NCI-H526 treated with DMSO at 0.1 percent for 48 hours (cell line): ENCODE results near the gene GPATCH4.
A peak's percentile ranks its signal among the peaks of the same experiment; 100 is the strongest.
"Not testable (repeated sequence)": the region's sequence is repeated elsewhere in the genome, so short reads cannot be mapped to it uniquely, and the experiment has no call there.

ENCODE experiments used
- DNase-seq: peaks from one replicate; lab custom pipeline; 2025; lab: John Stamatoyannopoulos, UW

Gene GPATCH4

GRCh38 chr1:156574039-156574633 is 27.1 kb downstream of the GPATCH4 start:
- no peak for DNase-seq

- no peak for DNase-seq
These were observed 28.6 kb downstream of the GPATCH4 start for GRCh38 chr1:156572663-156573018.

GRCh38 chr1:156571919-156572662 is 29.2 kb downstream of the GPATCH4 start, which contains the start of gene IQGAP3:
Gene IQGAP3, minus strand, starts transcription at chr1:156572565. Its CDS starts 36 bp downstream, at chr1:156572529.
- peak; percentile 91 for DNase-seq

DNA sequence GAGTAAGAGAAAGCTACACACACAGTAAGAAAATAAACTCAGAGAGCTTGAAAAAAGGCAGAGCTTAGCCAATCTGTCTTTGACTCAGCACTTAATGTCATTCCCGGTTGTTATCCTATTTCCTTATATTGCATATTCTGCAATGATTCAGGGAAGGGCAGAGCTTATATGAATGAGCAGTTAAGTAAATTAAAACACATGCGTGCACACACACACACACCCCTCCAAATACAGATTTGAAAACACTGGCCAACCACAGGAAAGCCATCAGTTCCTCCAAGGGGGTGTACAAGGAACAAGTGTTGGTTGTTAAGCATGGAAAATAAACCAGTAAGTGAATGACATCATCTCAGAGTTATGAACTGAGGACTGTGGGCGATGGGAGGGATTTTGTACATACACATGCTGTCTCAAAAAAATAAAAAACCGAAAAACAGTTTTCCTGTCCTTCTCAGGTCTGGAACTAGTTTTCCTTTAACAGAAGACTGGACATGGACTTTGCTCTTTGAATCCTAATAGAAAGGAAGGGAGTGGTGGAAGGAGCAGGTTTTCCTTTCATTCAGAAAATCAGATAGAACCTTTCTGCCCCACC is 29.9 kb downstream of the GPATCH4 start:
- DNase-seq: no peak

DNA sequence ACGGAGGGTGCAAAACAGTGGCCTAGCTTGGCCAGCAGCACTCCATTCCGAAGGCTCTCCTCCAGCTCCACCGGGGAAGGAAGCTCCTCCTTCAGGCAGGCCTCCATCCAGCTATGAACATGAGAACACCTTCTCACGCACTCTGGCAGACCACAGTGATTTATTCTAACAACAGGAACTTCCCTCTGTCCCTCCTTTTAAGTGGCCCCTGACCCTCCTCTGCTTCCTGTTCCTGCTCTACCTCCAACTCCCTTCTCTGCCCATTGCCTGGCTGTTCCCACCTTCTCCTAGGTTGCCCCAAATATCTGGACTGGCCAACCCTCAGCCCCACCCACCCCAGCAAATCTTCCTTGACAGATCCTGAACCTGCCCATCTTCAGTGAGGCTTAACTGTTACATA is 34.8 kb downstream of the GPATCH4 start:
- no peak for DNase-seq

GRCh38 chr1:156565519-156565918 is 35.8 kb downstream of the GPATCH4 start:
- no peak for DNase-seq

- no peak for DNase-seq
These were observed 40.6 kb downstream of the GPATCH4 start for GRCh38 chr1:156560585-156561163.

- DNase-seq: no peak
These were observed 41.4 kb downstream of the GPATCH4 start for GRCh38 chr1:156559797-156560385.

GRCh38 chr1:156559086-156559796 is 42.0 kb downstream of the GPATCH4 start:
- no peak for DNase-seq

DNA sequence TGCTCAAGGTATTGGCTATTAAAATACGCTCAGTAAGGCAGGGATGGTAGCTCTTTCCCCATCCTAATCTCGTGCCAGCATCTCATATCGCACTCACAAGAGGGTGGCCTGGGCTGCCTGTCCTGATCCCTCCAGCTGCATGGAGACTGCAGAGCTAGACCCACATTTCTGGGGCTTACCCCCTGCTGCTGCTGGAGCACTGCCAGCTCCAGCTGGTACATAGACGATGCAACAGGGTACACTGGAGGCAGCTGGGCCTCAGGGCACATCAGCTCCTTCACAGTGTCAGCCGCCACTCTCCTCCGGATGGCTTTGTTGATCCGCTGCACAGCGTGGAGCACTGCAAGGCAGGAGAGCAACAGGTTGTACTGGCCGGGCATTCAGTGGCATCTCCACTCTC is 44.9 kb downstream of the GPATCH4 start:
- DNase-seq: peak; percentile 77

DNA sequence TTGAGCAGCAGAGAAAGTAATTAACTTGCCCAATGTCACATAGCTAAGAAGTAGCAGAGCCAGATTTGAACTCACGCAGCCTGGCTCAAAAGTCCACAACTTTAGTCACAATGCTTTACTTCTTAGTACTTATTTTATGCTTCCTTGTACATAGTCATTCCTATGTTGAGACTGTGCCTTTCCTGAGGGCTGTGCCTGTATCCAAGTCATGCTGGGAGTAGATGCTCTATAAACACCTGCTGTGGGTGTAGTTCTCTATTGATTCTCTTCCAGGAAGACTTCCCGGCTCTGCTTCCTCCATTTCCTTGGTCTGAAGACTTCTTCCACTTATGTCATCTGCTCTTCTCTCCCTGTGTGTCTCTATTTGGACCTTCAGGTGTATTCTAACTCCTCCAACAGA is 45.6 kb downstream of the GPATCH4 start:
- no peak for DNase-seq

DNA sequence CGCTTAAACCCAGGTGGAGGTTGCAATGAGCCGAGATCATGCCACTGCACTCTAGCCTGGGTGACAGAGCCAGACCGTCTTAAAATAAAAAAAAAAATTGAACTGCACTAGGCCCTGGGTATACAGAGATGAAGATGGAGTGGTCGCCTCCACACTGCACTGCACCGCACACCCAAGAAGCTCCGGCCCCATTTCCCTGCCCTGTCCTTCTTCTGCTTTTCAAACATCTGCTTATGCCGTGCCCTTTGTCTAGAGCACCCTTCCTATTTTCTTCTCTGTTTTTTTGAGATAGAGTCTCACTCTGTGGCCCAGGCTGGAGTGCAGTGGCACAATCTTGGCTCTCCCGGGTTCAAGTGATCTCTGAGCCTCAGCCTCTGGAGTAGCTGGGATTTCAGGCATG is 46.3 kb downstream of the GPATCH4 start:
- no peak for DNase-seq

DNA sequence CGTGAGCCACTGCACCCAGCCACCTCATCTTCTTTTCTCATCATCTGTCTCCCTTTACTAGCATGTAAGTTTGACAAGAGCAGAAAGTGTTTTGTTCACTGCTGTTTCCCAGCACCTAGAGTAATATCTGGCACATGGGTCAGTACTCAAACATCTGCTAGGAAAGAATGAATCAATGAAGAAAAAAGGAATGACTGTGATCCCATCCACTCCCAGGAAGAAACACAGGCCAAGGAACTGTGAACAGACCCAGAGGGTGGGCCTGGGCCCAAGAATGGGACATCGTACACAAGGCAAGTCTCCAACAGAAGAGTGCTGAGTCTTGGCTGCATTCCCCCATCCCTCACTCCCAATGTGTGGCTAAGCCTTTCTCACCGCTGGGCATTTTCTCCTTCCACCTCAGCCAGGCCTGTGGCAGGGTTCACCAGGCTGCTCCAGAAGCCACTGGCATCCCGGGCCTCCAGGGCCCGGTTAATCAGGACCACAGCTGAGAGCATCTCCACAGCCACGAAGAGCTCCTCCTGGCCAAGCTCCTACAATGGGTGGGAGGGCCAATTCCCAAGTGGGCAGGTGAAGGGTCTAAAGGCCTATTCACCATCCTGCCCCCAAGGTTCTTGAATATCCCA is 47.3 kb downstream of the GPATCH4 start:
- no peak for DNase-seq

- DNase-seq: not testable (repeated sequence)
These were observed 48.3 kb downstream of the GPATCH4 start for GRCh38 chr1:156552937-156553336.

GRCh38 chr1:156552518-156552917 is 48.8 kb downstream of the GPATCH4 start:
- no peak for DNase-seq

- no peak for DNase-seq
These were observed 49.4 kb downstream of the GPATCH4 start for GRCh38 chr1:156551869-156552268.

DNA sequence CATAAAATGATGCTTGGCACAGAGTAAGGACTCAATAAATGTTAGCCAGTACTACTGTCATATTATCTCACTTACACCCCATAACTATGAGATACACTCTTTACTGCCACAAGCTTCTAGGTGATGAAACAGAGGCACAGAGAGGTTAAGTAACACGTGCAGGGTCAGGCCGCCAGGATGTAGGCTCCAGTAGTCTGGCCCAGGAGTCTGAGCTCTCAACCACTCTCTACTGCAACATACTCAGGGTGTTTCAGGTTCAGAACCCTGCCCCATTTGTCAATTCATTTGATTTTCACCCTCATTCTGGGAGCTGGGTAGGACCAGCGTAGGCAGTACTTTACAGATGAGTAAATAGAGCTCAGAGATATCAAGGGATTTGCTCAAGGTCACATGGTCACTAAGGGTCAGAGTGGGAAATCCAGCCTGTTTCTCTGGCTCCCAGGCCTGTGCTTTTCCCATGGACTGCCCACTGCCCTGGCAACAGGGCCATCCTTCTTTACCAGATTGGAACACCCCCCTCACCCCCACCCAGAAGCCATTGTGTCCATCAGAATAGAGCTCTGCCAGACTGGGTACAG is 50.1 kb downstream of the GPATCH4 start:
- no peak for DNase-seq

DNA sequence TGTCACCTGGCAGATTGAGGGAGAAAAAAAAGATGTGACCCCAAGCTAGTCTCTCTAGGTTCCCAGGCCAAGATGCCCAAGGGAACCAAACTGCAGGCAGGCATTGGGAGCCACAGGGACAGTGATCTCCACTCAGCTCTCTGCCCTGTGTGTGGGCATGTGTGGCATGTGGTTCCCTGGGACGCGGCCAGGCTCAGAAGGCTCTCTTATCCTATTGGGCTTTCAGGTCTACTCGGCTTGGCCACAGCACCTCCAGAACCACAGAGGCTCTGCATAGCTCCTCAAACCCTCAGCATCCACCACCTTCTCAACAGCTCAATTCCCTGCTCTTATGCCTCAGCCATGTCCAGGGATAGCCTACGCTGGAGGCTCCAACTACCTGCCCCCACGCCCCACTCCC is 50.9 kb downstream of the GPATCH4 start:
- no peak for DNase-seq

DNA sequence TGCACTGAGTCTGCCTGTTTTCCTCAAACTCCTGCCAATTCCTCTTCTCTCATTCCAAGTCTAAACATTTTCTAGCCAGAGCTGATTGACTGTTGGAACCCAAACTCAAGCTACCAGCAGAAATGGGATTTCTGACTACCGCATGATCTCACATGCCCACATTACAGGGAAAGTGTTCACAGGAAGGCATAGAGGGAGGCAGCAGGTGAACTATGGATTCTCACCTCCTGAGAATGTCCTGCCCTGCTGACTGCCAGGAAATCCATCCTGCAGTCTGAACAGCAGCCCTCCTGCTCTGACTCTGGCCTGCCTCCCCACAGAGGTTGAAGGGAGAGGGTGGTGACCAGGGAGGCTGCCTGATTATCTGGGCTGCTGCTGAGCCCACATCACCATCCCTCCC is 51.4 kb downstream of the GPATCH4 start:
- DNase-seq: no peak

GRCh38 chr1:156549390-156549789 is 51.9 kb downstream of the GPATCH4 start:
- no peak for DNase-seq

DNA sequence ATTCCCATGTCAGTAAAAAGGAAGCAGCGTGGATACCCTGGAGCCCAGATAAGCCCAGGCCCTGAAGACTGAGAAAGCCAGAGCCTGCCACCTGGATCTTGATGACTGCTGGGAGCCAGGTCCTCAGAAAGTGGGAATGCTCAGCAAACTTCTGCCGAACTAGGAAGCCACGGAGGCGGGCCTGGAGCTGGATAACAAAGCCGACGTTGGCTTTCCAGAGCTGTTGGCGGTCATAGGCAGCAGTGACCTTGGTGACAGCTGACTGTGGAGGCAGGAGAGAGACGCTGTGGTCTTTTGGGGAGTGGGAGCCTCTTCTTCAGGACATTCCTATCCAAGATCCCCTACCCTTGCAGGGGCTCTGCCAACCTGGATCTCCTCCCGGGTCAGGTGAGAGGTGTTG is 53.3 kb downstream of the GPATCH4 start:
- no peak for DNase-seq
